ENCODE measurements around the gene SLU7.

SLU7 gene

DNA sequence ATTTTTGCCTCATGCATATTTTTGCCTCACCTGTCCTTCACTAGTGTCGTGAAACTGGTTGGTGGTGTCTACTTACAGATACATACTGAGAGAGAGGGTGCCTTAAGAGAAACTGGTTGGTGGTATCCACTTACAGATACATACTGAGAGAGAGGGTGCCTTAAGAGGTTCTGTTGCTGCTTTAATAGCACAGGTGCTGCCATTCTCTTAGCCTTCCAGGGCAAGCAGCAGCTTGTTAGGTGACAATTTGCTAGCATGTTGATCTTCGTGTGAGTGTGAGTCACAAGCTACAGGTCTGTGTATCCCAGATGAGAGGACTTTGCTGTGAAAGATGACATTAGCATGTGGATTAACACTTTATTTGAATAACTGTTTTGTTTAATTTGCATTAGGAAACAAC lies 4.2 kb upstream of the SLU7 start:
- Histone ChIP-seq H3K9me3 (no peaks in the 10 kb centered on the region), H3K36me3 (peaks cover 10% of the 10 kb centered on the region), H3K27ac (no peak overlapping the region), H3K4me3 (ENCODE audit: low read depth in 1 of 2, low read length in 1 of 2) (no peak overlapping the region), H3K27me3 (no peaks in the 10 kb centered on the region), H3K4me1 (ENCODE audit: control insufficient read depth in 1 of 2, insufficient read depth in 1 of 2, low read depth in 1 of 2, low read length in 1 of 2) (peaks cover 32 to 42% of the 10 kb centered on the region in 2 experiments)
- TF ChIP-seq, protein P1, sequence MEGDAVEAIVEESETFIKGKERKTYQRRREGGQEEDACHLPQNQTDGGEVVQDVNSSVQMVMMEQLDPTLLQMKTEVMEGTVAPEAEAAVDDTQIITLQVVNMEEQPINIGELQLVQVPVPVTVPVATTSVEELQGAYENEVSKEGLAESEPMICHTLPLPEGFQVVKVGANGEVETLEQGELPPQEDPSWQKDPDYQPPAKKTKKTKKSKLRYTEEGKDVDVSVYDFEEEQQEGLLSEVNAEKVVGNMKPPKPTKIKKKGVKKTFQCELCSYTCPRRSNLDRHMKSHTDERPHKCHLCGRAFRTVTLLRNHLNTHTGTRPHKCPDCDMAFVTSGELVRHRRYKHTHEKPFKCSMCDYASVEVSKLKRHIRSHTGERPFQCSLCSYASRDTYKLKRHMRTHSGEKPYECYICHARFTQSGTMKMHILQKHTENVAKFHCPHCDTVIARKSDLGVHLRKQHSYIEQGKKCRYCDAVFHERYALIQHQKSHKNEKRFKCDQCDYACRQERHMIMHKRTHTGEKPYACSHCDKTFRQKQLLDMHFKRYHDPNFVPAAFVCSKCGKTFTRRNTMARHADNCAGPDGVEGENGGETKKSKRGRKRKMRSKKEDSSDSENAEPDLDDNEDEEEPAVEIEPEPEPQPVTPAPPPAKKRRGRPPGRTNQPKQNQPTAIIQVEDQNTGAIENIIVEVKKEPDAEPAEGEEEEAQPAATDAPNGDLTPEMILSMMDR (IDR thresholded peaks at IDR 0.05): no peak

DNA sequence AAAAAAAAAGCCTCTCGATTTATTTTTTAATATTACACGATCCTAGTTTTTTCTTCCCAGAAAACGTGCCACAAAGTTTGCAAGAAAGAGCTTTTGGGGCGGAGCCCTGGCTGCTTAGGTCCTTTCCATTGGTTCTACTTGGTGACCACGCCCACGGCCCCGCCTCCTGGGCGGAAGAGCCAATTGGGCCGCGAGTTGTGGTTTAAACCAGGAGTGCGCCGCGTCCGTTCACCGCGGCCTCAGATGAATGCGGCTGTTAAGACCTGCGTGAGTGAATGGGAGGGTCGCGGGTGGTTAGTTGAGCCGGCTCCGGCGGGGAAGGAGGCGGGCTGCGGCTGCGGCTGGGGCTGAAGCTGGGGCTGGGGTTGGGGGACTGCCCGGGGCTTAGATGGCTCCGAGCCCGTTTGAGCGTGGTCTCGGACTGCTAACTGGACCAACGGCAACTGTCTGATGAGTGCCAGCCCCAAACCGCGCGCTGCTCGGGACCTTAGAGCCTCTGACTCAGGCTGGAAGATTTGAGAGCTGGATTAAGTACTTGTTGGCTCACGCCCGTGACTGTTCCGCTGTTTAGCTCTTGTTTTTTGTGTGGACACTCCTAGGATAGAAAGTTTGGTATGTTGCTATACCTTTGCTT lies 2.9 kb upstream of the SLU7 start, which contains the start of gene PTTG1:
Gene PTTG1, plus strand, starts transcription at position 231 of the 634 bp plus-strand sequence. CDS start 458 bp downstream, outside the sequence.
- peak within 1 kb of the TSS; percentile 53 for H3K27ac ChIP-seq
- TF ChIP-seq, protein P1 (IDR thresholded peaks at IDR 0.05): peak; percentile 53
- H3K4me1 ChIP-seq (ENCODE audit: control insufficient read depth in 1 of 2, insufficient read depth in 1 of 2, low read depth in 1 of 2, low read length in 1 of 2): peaks cover 46 to 55% of the 10 kb centered on the region in 2 experiments
- peak within 1 kb of the TSS; percentile 58 to 69 for H3K4me3 ChIP-seq (ENCODE audit: low read depth in 1 of 2, low read length in 1 of 2)
- H3K9me3 ChIP-seq: no peaks in the 10 kb centered on the region
- H3K36me3 ChIP-seq: peaks cover 3% of the 10 kb centered on the region
- H3K27me3 ChIP-seq: no peaks in the 10 kb centered on the region

DNA sequence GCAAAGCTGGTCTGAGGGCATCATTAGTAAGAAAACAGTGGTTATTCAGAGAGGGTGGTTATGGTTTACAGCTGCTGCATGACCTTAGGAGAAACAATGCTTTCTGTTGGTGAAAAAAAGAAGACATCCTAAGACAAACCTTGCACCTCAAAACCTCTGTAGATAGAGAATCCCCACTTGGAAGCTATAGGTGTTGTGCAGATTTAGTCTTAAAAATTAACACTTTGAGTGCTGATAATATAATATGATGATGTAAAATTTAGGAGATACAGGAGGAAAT lies 1.4 kb upstream of the SLU7 start:
- Histone ChIP-seq H3K9me3 (no peaks in the 10 kb centered on the region), H3K27me3 (no peaks in the 10 kb centered on the region), H3K4me3 (ENCODE audit: low read depth in 1 of 2, low read length in 1 of 2) (no peak overlapping the region), H3K36me3 (peaks cover 6% of the 10 kb centered on the region), H3K27ac (peak overlapping the region; percentile 97), H3K4me1 (ENCODE audit: control insufficient read depth in 1 of 2, insufficient read depth in 1 of 2, low read depth in 1 of 2, low read length in 1 of 2) (peaks cover 48 to 60% of the 10 kb centered on the region in 2 experiments)
- TF ChIP-seq, protein P1 (IDR thresholded peaks at IDR 0.05): no peak

DNA sequence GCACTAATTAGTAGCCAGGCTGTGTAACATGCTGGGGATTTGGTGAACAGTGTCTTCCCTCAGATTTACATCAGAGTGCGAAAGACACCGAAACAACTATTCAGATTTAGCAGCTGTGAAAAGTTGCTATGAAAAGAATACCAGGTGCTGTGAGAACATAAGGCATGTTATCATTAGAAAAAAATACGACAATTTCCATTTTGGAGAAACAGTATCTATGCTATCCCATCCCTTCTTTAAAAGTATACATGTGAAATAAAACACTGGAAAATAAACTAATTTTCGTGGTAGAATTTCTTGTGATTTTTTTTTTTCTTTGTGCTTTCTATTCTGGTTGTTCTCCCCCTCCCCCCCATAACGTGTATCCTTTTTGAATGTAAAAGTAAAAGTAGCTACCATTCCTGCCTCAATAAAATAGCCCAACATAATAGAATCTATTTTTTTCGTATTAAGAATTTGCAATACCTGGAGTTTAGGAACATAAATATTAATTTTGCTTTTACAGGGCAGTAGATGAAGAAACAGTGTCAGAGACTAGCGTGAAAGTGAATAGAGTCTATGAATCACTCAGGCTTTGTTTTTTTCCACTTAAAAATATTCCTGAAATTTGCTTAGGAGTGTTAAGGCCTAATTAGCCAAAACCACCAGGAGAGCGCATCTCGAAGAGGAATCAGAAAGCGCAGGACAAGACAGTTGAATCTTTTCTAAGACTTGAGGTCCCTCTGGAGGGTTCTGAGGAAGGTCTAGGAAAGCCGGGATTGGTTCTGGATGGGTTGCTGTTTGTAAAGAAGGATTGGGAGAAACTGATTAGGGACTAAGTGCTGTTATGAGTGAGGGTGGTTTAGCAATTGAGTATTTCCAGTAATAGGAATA lies 813 bp upstream of the SLU7 start:
- peaks cover 10% of the 10 kb centered on the region for H3K36me3 ChIP-seq
- peaks cover 48 to 60% of the 10 kb centered on the region in 2 experiments for H3K4me1 ChIP-seq (ENCODE audit: control insufficient read depth in 1 of 2, insufficient read depth in 1 of 2, low read depth in 1 of 2, low read length in 1 of 2)
- no peaks in the 10 kb centered on the region for H3K27me3 ChIP-seq
- no peaks in the 10 kb centered on the region for H3K9me3 ChIP-seq
- H3K4me3 ChIP-seq (ENCODE audit: low read depth in 1 of 2, low read length in 1 of 2): peak overlapping the region; percentile 73 to 92
- TF ChIP-seq, protein P1 (IDR thresholded peaks at IDR 0.05): no peak
- H3K27ac ChIP-seq: peak overlapping the region; percentile 97

DNA sequence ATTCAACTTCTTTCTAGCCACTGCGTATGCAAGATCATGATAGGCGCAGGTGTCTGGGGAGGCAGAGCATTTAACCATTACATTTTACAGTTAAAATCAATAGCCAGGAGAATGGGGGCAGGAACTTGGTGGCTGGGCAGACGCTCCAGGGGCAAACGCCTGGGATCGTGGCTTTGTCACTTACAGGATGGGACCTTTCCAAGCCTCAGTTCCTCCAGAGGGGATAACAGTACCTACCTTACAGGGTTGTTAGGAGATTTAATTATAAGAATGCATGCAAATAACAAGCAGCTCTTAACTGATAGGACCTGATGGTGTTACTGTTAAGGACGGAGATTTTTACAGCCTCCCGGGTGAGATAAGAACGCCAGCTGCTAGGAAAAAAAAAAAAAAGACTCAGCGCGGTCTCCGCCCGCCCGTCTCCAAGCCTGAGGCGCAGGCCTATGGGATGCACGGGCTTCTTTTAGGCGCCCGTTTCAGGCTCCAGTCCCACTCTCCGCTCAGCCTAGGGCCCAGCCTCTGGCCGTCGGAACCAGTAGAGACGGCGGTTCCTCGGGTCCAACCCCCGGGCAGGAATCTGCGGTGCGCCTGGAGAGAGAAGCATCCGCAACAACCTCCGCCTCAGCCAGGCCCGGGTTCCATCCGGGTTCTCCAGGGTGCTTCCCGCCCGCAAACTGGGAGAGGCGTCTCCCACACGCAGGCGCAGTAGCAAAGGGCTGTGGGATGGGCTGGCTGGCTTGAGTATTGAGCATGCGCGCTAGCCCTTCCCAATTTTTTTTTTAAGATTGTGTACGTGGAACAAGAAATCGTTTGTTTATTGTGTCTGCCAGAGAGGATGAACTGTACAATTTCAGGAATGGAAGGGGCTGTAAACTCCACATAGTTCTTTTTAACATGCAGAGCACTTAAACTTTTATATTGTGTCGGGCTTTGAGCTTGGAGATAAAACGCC lies 19.2 kb downstream of the SLU7 start, which contains the start of gene FAM200C:
Gene FAM200C, minus strand, starts transcription at position 653 of the 952 bp plus-strand sequence. CDS start 4,564 bp downstream, outside the sequence.
- Histone ChIP-seq H3K4me1 (ENCODE audit: control insufficient read depth in 1 of 2, insufficient read depth in 1 of 2, low read depth in 1 of 2, low read length in 1 of 2) (peaks cover 10 to 11% of the 10 kb centered on the region in 2 experiments), H3K9me3 (no peaks in the 10 kb centered on the region), H3K27me3 (no peaks in the 10 kb centered on the region), H3K4me3 (ENCODE audit: low read depth in 1 of 2, low read length in 1 of 2) (peak within 1 kb of the TSS; percentile 77 to 78), H3K27ac (peak within 1 kb of the TSS; percentile 25), H3K36me3 (peaks cover 42% of the 10 kb centered on the region)
- TF ChIP-seq, protein P1 (IDR thresholded peaks at IDR 0.05): no peak

Measured in neutrophil (primary cell).